ENCODE data around the gene NT5C2. TPM values are rescaled to one million over a fixed set of nuclear protein-coding genes. Genes with fewer than 3 reads are reported as not detected.

NT5C2 gene
- total and polyA plus RNA-seq, 8 donors = 19.4 to 45.0 (median 26.4) TPM

DNA sequence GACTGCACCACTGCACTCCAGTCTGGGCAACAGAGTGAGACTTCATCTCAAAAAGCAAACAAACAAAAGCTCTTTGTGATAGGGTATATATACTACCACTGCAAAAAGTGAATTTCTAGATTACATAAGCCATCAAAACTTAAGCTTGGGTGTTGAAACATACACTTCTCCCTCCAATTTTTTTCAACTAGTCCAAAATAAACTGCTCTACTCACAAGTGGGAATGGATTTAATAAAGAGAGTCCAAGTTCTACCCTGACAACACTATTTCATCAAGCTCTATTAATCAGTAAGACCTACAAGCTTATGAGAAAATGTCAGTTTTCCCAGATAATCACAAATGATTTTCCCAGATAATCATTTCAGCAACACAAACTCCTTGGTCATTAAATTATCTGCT lies 82.7 kb downstream of the NT5C2 start:
- Histone ChIP-seq H3K36me3 (peaks cover 0 to 4% (median 0%) of the 10 kb centered on the region in 3 donors), H3K4me3 (no peak overlapping the region), H3K4me1 (peaks cover 6 to 12% (median 8%) of the 10 kb centered on the region in 3 donors), H3K27me3 (no peaks in the 10 kb centered on the region), H3K9me3 (no peaks in the 10 kb centered on the region), H3K27ac (no peak overlapping the region)
- TF ChIP-seq, protein P1, sequence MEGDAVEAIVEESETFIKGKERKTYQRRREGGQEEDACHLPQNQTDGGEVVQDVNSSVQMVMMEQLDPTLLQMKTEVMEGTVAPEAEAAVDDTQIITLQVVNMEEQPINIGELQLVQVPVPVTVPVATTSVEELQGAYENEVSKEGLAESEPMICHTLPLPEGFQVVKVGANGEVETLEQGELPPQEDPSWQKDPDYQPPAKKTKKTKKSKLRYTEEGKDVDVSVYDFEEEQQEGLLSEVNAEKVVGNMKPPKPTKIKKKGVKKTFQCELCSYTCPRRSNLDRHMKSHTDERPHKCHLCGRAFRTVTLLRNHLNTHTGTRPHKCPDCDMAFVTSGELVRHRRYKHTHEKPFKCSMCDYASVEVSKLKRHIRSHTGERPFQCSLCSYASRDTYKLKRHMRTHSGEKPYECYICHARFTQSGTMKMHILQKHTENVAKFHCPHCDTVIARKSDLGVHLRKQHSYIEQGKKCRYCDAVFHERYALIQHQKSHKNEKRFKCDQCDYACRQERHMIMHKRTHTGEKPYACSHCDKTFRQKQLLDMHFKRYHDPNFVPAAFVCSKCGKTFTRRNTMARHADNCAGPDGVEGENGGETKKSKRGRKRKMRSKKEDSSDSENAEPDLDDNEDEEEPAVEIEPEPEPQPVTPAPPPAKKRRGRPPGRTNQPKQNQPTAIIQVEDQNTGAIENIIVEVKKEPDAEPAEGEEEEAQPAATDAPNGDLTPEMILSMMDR (IDR thresholded peaks at IDR 0.05) = no peak
- ATAC-seq = no peak
- no peak for FAIRE-seq
- intact Hi-C loops (cut with DNase I) = no loop called here
- DNase-seq = no peak

DNA sequence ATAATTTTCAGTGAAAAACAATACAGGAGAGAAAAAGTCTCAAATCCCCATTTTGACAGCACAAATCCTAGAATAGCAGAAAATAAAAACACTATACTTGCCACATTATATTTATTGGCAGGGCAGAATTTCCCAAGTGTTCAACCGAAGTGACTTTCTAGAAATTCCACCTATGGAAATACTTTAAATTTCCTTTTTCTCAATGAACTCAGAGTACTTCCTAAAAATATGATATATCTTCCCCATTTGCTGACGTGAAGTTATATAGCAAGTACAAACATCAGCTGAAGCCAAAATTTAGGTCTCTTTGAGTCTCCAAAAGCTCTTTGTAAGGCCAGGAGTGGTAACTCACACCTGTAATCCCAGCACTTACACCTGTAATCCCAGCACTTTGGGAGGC lies 83.3 kb downstream of the NT5C2 start:
- TF ChIP-seq, protein P1 (IDR thresholded peaks at IDR 0.05) = no peak
- Histone ChIP-seq H3K27me3 (no peaks in the 10 kb centered on the region), H3K9me3 (no peaks in the 10 kb centered on the region), H3K4me1 (peaks cover 6 to 12% (median 8%) of the 10 kb centered on the region in 3 donors), H3K27ac (no peak overlapping the region), H3K36me3 (peaks cover 0 to 7% (median 0%) of the 10 kb centered on the region in 3 donors), H3K4me3 (no peak overlapping the region)
- FAIRE-seq (no peak), ATAC-seq (no peak), DNase-seq (no peak)
- intact Hi-C loops (cut with DNase I) = no loop called here
- WGBS, 2 donors = 94 to 95% methylated on average over 2 of the region's 2 CpGs

DNA sequence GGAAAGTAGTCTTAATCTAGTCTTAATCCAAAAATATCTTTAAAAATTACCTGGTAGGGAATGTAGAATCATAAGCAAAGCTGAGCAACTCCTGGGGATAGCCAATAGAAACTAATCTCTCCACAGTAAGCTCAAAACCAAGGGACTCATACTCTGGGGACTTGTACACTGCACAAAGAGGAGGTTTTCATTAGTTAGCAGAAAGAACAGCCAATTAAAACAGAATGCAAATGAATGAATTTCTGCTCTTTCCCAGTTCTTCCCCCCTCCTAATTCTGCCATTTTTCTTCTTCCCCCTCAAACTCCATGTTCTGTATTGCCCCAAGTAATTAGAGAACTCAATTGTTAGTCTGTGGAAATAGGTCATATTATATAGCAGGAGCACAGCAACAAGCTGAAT lies 86.5 kb downstream of the NT5C2 start:
- no peak overlapping the region for H3K27ac ChIP-seq
- H3K9me3 ChIP-seq = no peaks in the 10 kb centered on the region
- intact Hi-C loops (cut with DNase I) = no loop called here
- H3K27me3 ChIP-seq = no peaks in the 10 kb centered on the region
- FAIRE-seq = no peak
- peaks cover 0 to 4% (median 0%) of the 10 kb centered on the region in 3 donors for H3K4me1 ChIP-seq
- H3K36me3 ChIP-seq = peaks cover 0 to 15% (median 7%) of the 10 kb centered on the region in 3 donors
- H3K4me3 ChIP-seq = no peak overlapping the region
- no peak for DNase-seq
- ATAC-seq = no peak
- TF ChIP-seq, protein P1 (IDR thresholded peaks at IDR 0.05) = no peak

- FAIRE-seq = no peak
- WGBS, 2 donors = 88 to 92% methylated on average over 1 of the region's 1 CpG
- Histone ChIP-seq H3K9me3 (no peaks in the 10 kb centered on the region), H3K27me3 (no peaks in the 10 kb centered on the region), H3K4me3 (no peak overlapping the region), H3K36me3 (peaks cover 0 to 19% (median 7%) of the 10 kb centered on the region in 3 donors), H3K27ac (no peak overlapping the region), H3K4me1 (no peaks in the 10 kb centered on the region)
- no peak for ATAC-seq
- TF ChIP-seq, protein P1 (IDR thresholded peaks at IDR 0.05) = no peak
- intact Hi-C loops (cut with DNase I) = no loop called here
- DNase-seq = no peak
These were observed 87.6 kb downstream of the NT5C2 start for GRCh38 chr10:103105462-103105861.

GRCh38 chr10:103104721-103105120 lies 88.4 kb downstream of the NT5C2 start:
- intact Hi-C loops (cut with DNase I) = no loop called here
- H3K27ac ChIP-seq = no peak overlapping the region
- no peaks in the 10 kb centered on the region for H3K9me3 ChIP-seq
- H3K36me3 ChIP-seq = peaks cover 0 to 26% (median 7%) of the 10 kb centered on the region in 3 donors
- 39 to 43% methylated on average over 2 of the region's 2 CpGs for WGBS, 2 donors
- TF ChIP-seq, protein P1 (IDR thresholded peaks at IDR 0.05) = no peak
- ATAC-seq = no peak
- DNase-seq = no peak
- no peak for FAIRE-seq
- no peaks in the 10 kb centered on the region for H3K4me1 ChIP-seq
- H3K27me3 ChIP-seq = no peaks in the 10 kb centered on the region
- no peak overlapping the region for H3K4me3 ChIP-seq

Measured in pancreas (tissue), 10 donors.